ENCODE data around the gene TRIP12. TPM values are rescaled to one million over a fixed set of nuclear protein-coding genes. Genes with fewer than 3 reads are reported as not detected.
"Not testable (repeated sequence)": the region's sequence is repeated elsewhere in the genome, so short reads cannot be mapped to it uniquely, and the experiment has no call there.

Gene TRIP12
- total RNA-seq (100 to 1,000 TPM; 215 to 221 TPM), polyA plus RNA-seq (10 to 100 TPM; 32.2 to 45.2 (median 41.2) TPM), total RNA-seq (209 to 462 (median 362) reads per million in 6 experiments)

DNA sequence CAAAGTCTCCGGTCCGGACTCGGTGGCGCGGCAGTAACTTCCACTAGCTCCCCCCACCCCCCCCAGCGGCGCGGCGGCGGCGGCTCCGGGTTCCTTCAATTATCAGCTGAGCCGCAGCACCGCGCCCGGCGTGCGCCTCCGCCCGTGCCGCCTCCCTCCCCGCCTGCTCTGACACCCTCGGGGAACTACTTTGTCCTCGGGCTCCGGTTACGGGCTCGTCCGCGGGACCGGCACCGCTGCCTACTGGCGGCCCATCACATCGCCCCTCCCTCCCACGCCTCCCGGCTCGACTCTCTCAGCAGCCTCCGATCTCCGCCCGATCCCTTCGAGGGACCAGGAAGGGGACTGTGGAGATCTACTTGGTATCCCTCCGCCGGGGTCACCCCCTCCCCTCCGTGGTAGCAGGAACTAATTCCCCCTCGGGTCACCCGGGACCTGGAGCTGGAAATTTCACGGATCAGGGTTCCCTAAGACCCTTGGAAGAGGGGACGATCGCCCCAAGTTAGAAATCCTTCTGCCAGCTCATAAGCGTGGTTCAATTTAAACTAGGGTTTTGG is at the start of gene TRIP12:
TSS of gene TRIP12 (minus strand) at position 118 of the 557 bp plus-strand sequence. CDS start 41,930 bp downstream, outside the sequence.
- peaks cover 0 to 5% (median 0%) of the 10 kb centered on the region in 5 donors for H3K27me3 Mint-ChIP-seq
- peak within 1 kb of the TSS; percentile 96 to 99 (median 99) for H3K27ac Mint-ChIP-seq
- POLR2A ChIA-PET, result interaction anchor here (0.6 to 3.5 kb wide), 21 partner anchors 9 to 1785 kb away, joined by 3 to 19 read pairs (median 4); partner anchors contain the start of gene NCL
- peak within 1 kb of the TSS; percentile 90 to 100 (median 98) for H3K4me3 Mint-ChIP-seq
- peaks cover 0 to 4% (median 0%) of the 10 kb centered on the region in 9 donors for H3K9me3 Mint-ChIP-seq
- peak; percentile 73 to 74 for ATAC-seq
- H3K36me3 Mint-ChIP-seq, result peaks cover 0 to 17% (median 6%) of the 10 kb centered on the region in 3 donors
- peak; percentile 77 to 100 (median 89) for DNase-seq
- peaks cover 30 to 51% (median 38%) of the 10 kb centered on the region in 4 donors for H3K4me1 Mint-ChIP-seq

DNA sequence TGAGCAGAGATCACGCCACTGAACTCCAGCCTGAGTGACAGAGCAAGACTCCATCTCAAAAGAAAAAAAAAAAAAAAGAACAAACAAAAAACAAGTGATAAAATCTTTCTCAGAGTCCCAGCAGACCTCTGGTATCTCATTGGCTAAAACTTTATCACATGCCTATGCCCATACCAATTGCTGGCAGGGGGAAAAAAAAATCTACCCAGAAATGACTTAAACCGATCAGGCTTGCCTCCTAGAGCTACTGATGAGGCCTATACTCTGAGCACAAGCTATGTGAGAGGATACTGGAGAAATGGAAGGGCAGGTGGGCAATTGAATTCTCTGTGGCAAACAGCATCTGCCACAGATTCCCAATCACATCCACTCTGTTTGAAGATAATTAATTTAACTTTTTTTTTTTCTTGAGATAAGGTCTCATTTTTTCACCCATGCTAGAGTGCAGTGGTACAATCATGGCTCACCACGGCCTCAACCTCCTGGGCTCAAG is 49.5 kb upstream of the TRIP12 start:
- no peak overlapping the region for H3K4me3 Mint-ChIP-seq
- peak overlapping the region in 1 of 10 donors; percentile 57 for H3K27ac Mint-ChIP-seq
- POLR2A ChIA-PET, result no interaction called here

DNA sequence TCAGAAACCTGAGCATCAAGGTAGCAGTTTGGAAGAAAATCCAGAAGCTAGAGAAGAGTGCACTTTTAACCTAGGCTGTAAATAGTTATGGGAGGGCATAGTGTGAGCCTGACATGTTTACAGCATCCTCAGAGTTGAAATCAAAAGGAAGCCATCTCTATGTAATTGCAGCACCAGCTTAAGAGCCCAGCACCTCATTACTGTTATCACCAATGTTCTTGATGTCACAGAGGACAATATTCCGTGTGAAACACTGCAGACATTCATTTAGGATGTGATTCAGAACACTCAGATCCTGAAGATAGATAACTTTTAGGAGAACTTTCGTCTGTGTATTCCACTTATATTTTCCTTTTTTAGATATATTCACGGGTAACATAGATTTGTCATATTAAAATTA is 48.6 kb upstream of the TRIP12 start:
- H3K27ac Mint-ChIP-seq, result no peak overlapping the region
- no peaks in the 10 kb centered on the region for H3K9me3 Mint-ChIP-seq
- no peak overlapping the region for H3K4me3 Mint-ChIP-seq
- no peaks in the 10 kb centered on the region for H3K4me1 Mint-ChIP-seq
- no peaks in the 10 kb centered on the region for H3K27me3 Mint-ChIP-seq
- H3K36me3 Mint-ChIP-seq, result peaks cover 0 to 3% (median 0%) of the 10 kb centered on the region in 3 donors
- POLR2A ChIA-PET, result no interaction called here
- ATAC-seq (no peak), DNase-seq (no peak)

More for the DNA sequence above, 49.5 kb upstream of the TRIP12 start:
- Mint-ChIP-seq H3K36me3 (peaks cover 0 to 3% (median 1%) of the 10 kb centered on the region in 3 donors), H3K9me3 (no peaks in the 10 kb centered on the region), H3K27me3 (no peaks in the 10 kb centered on the region), H3K4me1 (no peaks in the 10 kb centered on the region)
- DNase-seq, result no peak
- ATAC-seq, result no peak

DNA sequence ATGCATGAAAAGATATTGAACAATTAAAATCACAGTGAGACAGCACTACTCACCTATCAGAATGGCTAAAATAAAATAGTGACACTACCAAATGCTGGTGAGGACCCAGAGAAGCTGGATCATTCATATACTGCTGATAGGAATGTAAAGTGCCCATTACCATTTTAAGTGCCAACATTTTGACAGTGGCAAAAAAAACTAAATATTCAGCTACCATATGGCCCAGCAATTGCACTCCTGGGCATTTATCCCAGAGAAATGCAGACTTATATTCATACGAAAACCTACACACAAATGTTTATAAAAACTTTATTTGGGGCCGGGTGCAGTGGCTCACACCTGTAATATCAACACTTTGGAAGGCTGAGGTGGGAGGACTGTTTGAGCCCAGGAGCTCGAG is 48.1 kb upstream of the TRIP12 start:
- no peaks in the 10 kb centered on the region for H3K9me3 Mint-ChIP-seq
- ATAC-seq (no peak), DNase-seq (no peak)
- H3K27me3 Mint-ChIP-seq, result no peaks in the 10 kb centered on the region
- H3K4me1 Mint-ChIP-seq, result no peaks in the 10 kb centered on the region
- H3K4me3 Mint-ChIP-seq, result no peak overlapping the region
- H3K36me3 Mint-ChIP-seq, result peaks cover 0 to 3% (median 0%) of the 10 kb centered on the region in 3 donors
- no peak overlapping the region for H3K27ac Mint-ChIP-seq
- POLR2A ChIA-PET, result no interaction called here

DNA sequence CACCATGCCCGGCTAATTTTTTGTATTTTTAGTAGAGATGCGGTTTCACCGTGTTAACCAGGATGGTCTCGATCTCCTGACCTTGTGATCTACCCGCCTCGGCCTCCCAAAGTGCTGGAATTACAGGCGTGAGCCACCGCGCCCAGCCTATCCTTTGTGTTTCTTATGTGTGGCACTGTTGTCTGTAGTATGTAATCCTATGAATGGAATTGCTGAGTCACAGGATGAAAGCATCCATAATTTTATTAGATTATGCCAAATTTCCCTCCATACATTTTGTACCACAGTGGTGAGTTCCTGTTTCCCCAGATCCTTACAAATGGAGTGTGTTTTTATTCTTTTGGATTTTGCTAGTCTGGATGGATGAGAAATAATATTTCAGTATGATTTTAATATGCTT is 41.8 kb upstream of the TRIP12 start:
- not testable (repeated sequence) for H3K9me3 Mint-ChIP-seq

DNA sequence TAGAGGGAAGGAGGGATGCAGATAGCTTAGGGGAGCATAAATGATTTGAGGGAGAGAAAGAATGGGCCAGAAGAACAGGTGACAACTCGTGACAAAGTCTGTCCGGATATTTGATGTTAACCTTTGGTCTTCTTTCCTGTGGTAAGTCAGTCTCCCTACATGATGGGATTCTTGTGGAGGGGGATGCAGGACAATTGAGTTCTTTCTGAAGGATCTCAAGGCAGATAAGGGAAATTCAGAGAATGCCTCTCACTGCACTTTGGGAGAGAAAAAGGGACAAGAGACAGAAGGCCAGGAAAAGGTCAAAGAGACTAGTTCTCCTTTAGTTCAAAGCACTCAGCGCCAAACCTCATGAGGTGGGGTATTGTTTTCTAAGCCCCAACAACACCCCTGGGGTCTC is 34.7 kb upstream of the TRIP12 start:
- ATAC-seq, result no peak
- H3K27ac Mint-ChIP-seq, result no peak overlapping the region

More for the DNA sequence above, 41.8 kb upstream of the TRIP12 start:
- H3K4me3 Mint-ChIP-seq, H3K27me3 Mint-ChIP-seq, ATAC-seq, H3K36me3 Mint-ChIP-seq, H3K27ac Mint-ChIP-seq, H3K4me1 Mint-ChIP-seq, DNase-seq: not testable (repeated sequence)
- POLR2A ChIA-PET, result interaction anchor here (0.6 kb wide), 2 partner anchors 38 to 42 kb away, joined by 3 read pairs; partner anchors contain the start of gene TRIP12

DNA sequence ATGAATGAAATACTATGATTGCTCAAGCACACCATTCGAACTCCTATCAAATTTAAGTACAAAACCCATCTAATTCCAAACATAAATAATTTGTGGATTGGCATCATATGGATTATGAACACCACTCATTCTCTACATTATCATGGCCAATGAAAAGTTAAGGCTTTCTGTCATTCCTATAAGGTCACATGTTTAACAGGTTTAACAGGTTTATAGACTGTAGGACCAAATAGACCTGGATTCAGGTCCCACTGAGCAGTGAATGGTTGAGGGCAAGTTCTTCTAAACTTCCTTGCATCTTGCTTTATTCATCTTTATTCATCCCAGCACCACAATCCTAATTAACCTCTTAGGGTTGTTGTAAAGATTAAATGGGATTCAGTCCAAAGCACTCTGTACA is 33.9 kb upstream of the TRIP12 start:
- Mint-ChIP-seq H3K27ac (no peak overlapping the region), H3K4me3 (no peak overlapping the region), H3K4me1 (peaks cover 0 to 2% (median 0%) of the 10 kb centered on the region in 4 donors), H3K27me3 (no peaks in the 10 kb centered on the region), H3K36me3 (no peaks in the 10 kb centered on the region), H3K9me3 (no peaks in the 10 kb centered on the region)
- ATAC-seq, result no peak
- POLR2A ChIA-PET, result no interaction called here
- DNase-seq, result no peak

More for the DNA sequence above, 34.7 kb upstream of the TRIP12 start:
- POLR2A ChIA-PET, result no interaction called here
- Mint-ChIP-seq H3K9me3 (no peaks in the 10 kb centered on the region), H3K4me1 (peaks cover 0 to 2% (median 0%) of the 10 kb centered on the region in 4 donors), H3K4me3 (no peak overlapping the region), H3K27me3 (no peaks in the 10 kb centered on the region), H3K36me3 (no peaks in the 10 kb centered on the region)
- DNase-seq, result no peak

DNA sequence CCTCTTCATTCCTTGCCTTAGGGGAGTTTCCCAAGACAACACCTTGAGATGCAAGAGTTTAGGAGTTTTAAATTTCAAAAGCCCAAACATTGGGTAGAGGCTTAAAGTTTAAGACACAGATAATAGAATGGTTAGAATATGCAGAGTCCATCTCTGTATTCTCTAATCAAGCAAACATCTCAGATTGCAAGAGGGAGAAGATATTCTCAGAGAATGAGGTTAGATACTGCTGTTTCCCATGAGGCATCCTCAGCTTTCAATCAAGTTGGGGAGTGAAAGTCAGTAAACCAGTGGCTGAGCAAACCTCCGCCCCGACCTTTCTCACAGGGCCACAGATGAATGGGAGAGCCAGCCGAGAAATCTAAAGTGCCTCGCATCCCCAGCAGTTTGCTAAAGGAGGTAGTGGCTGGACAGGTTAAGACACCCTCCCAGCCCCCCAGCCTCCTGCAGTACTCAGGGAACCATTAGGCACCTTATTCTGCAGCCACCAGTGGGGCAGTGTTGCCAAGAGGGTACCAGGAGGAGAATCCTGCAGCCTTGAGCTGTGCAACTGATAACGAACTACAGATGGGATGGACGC is 30.5 kb upstream of the TRIP12 start:
- H3K27me3 Mint-ChIP-seq, result no peaks in the 10 kb centered on the region
- H3K27ac Mint-ChIP-seq, result no peak overlapping the region
- no peaks in the 10 kb centered on the region for H3K9me3 Mint-ChIP-seq
- DNase-seq, result no peak
- ATAC-seq, result no peak
- no peak overlapping the region for H3K4me3 Mint-ChIP-seq
- no peaks in the 10 kb centered on the region for H3K36me3 Mint-ChIP-seq
- POLR2A ChIA-PET, result no interaction called here
- peaks cover 0 to 2% (median 0%) of the 10 kb centered on the region in 4 donors for H3K4me1 Mint-ChIP-seq

DNA sequence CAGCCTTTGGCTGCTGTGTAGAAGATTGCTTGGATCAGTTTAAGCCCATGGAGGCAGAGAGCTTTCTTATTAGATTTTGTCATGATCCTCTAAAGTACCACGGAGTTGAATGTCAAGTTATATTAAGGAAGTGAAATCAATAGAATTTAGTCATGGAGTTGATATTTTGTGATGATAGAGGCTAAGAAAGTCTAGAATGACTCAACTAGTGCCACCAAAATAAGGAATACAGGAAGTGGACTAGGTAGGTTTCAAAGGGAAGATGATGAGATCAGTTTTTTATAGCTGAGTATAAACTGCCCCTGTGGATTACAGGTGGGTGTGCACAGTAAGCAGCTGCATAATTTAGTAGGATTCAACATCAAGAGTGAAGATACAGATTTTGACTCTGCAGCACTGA is 25.7 kb upstream of the TRIP12 start:
- no peak overlapping the region for H3K4me3 Mint-ChIP-seq
- ATAC-seq, result no peak
- peak overlapping the region in 1 of 10 donors; percentile 41 for H3K27ac Mint-ChIP-seq

DNA sequence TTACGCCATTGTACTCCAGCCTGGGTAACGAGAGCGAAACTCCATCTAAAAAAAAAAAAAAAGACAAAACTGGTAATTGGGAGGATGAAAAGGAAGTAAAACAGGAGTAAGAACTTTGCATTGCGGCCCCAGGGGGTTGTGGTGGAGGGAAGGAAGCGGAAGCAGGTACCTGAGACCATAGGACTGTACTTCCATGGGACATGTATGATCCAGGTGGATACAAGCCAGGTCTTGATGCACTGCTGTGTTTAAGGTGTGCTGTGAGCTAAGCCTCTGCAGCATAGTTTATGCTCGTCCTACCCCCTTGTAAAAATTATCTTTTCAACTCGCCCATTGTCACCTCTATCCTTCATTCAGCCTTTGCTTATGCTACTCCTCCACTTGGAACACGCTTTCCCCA is 24.2 kb upstream of the TRIP12 start:
- Mint-ChIP-seq H3K27me3 (no peaks in the 10 kb centered on the region), H3K27ac (no peak overlapping the region), H3K4me3 (no peak overlapping the region), H3K9me3 (no peaks in the 10 kb centered on the region), H3K4me1 (peaks cover 0 to 7% (median 4%) of the 10 kb centered on the region in 4 donors), H3K36me3 (peaks cover 0 to 2% (median 1%) of the 10 kb centered on the region in 3 donors)
- ATAC-seq, result no peak
- POLR2A ChIA-PET, result interaction anchor here (0.6 kb wide), 1 partner anchor 12 kb away, joined by 8 read pairs; no protein-coding TSS in a partner anchor
- no peak for DNase-seq

More for the DNA sequence above, 25.7 kb upstream of the TRIP12 start:
- H3K36me3 Mint-ChIP-seq, result peaks cover 0 to 2% (median 0%) of the 10 kb centered on the region in 3 donors
- peaks cover 0 to 7% (median 4%) of the 10 kb centered on the region in 4 donors for H3K4me1 Mint-ChIP-seq
- DNase-seq, result no peak
- H3K27me3 Mint-ChIP-seq, result no peaks in the 10 kb centered on the region
- H3K9me3 Mint-ChIP-seq, result no peaks in the 10 kb centered on the region
- POLR2A ChIA-PET, result no interaction called here

DNA sequence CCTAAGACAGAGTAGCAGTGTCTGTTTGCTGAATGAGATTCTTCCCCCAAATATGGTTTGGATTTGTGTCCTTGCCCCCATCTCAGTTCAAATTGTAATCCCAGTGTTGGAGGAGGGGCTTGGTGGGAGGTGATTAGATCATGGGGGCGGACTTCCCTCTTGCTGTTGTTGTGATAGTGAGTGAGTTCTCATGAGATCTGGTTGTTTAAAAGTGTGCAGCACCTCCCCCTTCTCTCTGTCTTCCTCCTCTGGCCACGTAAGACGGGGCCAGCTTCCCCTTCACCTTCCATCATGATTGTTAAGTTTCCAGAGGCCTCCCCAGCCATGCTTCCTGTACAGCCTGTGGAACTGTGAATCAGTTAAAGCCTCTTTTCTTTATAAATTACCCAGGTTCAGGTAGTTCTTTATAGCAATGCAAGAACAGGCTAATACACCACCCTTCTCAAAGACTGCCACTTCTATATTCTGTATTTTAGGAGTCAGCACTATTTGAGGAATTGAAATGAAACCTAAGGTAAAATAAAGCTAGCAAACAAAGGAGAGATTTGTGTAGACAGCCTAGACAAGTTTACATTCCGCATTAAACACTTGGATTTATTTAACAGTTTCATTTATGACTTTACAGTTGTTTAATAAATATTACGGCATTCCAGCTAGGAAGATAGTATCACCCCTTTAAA is 22.1 kb upstream of the TRIP12 start:
- H3K4me1 Mint-ChIP-seq, result peaks cover 0 to 7% (median 4%) of the 10 kb centered on the region in 4 donors
- ATAC-seq (no peak), DNase-seq (no peak)
- H3K9me3 Mint-ChIP-seq, result no peaks in the 10 kb centered on the region
- H3K27me3 Mint-ChIP-seq, result no peaks in the 10 kb centered on the region
- H3K36me3 Mint-ChIP-seq, result peaks cover 0 to 2% (median 1%) of the 10 kb centered on the region in 3 donors
- POLR2A ChIA-PET, result no interaction called here
- H3K27ac Mint-ChIP-seq, result peak overlapping the region in 3 of 10 donors; percentile 18 to 58 (median 25)
- H3K4me3 Mint-ChIP-seq, result no peak overlapping the region

DNA sequence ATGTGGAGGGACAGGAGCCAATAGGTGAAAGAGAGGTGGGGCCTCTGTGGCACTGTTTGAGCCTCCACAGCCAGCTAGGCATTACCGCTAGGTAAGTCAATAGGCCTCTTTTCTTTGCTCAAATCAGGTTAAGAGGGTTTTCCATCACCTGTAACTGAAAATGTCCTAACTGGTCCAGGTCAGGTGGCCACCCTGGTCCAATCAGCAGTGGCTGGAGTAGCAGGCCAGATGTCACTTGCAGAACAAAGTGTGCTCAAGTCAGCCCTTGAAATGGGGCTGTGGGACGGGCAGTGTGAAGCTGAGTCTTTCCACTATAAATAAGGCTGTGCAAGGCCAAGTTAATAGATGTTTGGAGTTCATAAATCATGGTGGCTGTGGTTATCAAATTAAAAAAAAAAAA is 21.4 kb upstream of the TRIP12 start:
- ATAC-seq, result no peak
- Mint-ChIP-seq H3K36me3 (peaks cover 0 to 2% (median 1%) of the 10 kb centered on the region in 3 donors), H3K27ac (peak overlapping the region in 1 of 10 donors; percentile 1), H3K4me3 (no peak overlapping the region), H3K9me3 (no peaks in the 10 kb centered on the region), H3K27me3 (no peaks in the 10 kb centered on the region), H3K4me1 (peaks cover 0 to 7% (median 4%) of the 10 kb centered on the region in 4 donors)
- DNase-seq, result no peak
- POLR2A ChIA-PET, result interaction anchor here (0.7 kb wide), 1 partner anchor 31 kb away, joined by 4 read pairs; no protein-coding TSS in a partner anchor

Data from naive thymus-derived CD8-positive, alpha-beta T cell (primary cell).